ENCODE measurements around the gene SKI.

Gene SKI

DNA sequence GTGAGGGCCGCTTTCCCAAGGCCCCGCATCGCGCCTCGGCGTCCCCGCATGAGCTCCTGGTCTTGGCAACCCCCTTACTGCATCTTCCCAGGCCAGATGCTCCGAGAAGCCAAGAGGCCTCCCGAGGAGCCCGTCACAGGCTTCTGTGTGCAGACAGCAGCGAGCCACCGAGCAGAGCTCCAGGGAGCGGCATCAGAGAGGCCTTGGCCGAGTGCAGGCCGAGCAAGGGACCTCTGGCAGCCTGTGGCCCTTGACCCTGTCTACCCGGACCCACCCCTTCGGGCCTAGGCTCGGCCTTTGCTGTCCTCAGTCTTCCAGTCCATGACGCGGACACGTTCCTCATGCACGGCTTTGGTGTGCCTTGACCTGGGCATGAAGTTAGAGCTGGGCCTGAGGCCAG, 99.7 kb downstream of the SKI start:
- no peak overlapping the region for H3K4me2 ChIP-seq (ENCODE audit: low read length)
- no peaks in the 10 kb centered on the region for H4K20me1 ChIP-seq (ENCODE audit: control insufficient read depth, insufficient read depth, low read depth, low read length)
- no peaks in the 10 kb centered on the region for H3K36me3 ChIP-seq (ENCODE audit: control insufficient read depth, low read length)
- H3K9me2 ChIP-seq (replicated peaks; ENCODE audit: control insufficient read depth, low read length) = no peaks in the 10 kb centered on the region
- TF ChIP-seq, protein P1, sequence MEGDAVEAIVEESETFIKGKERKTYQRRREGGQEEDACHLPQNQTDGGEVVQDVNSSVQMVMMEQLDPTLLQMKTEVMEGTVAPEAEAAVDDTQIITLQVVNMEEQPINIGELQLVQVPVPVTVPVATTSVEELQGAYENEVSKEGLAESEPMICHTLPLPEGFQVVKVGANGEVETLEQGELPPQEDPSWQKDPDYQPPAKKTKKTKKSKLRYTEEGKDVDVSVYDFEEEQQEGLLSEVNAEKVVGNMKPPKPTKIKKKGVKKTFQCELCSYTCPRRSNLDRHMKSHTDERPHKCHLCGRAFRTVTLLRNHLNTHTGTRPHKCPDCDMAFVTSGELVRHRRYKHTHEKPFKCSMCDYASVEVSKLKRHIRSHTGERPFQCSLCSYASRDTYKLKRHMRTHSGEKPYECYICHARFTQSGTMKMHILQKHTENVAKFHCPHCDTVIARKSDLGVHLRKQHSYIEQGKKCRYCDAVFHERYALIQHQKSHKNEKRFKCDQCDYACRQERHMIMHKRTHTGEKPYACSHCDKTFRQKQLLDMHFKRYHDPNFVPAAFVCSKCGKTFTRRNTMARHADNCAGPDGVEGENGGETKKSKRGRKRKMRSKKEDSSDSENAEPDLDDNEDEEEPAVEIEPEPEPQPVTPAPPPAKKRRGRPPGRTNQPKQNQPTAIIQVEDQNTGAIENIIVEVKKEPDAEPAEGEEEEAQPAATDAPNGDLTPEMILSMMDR (IDR thresholded peaks at IDR 0.05; ENCODE audit: low read depth, low read length, poor library complexity, severe bottlenecking) = no peak
- TF ChIP-seq EZH2phosphoT487 (IDR thresholded peaks at IDR 0.05; ENCODE audit: borderline replicate concordance, low read length) = no peak
- H3K27ac ChIP-seq (ENCODE audit: low read depth, low read length) = no peak overlapping the region
- H3F3A ChIP-seq (ENCODE audit: control insufficient read depth, insufficient read depth) = no peaks in the 10 kb centered on the region
- H3K79me2 ChIP-seq (ENCODE audit: control insufficient read depth, low read length) = no peaks in the 10 kb centered on the region
- H3K4me3 ChIP-seq (ENCODE audit: low read length) = no peak overlapping the region
- H3K27me3 ChIP-seq (ENCODE audit: control insufficient read depth, low read length) = no peaks in the 10 kb centered on the region
- H3K9me3 ChIP-seq (ENCODE audit: control insufficient read depth, insufficient read depth, low read length) = no peaks in the 10 kb centered on the region
- H3K4me1 ChIP-seq (ENCODE audit: control insufficient read depth, low read length) = no peaks in the 10 kb centered on the region

DNA sequence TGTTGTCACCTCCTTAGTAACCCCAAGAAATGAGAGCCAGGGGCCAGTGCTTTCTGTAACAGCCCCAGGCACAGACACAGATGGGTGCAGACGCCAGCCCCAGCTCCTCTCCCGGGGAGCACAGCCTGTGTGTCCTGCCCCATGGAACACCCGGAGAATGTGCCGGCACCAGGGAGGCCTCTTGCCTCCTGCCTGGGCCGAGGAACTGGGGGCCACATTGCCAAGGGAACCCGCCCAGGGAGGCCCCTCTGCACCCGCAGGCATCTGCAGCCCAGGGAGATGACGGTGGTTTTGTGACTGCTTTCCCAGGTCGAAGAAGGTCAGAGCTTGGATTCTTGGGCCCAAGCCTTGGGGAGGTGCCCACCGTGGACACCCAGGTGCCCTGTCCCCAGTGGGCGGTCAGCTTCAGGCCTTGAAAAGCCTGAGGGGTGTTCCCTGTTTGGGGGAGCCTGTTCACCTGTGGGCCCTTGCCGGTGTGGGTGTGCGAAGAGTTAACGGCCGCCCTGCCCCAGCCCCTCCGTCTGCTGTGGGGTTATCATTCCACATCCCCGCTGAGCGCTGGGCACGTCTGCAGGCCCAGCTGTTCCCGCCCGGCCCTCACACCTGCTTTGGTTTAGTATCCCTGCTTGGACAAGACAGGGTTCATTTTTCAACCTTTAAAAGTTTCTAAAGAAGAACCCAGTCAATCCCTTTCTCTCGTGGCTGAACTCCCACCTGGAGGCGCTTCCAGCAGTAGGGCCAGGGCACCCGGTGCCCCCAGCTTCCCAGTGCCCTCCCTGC, 100.7 kb downstream of the SKI start:
- H4K20me1 ChIP-seq (ENCODE audit: control insufficient read depth, insufficient read depth, low read depth, low read length) = no peaks in the 10 kb centered on the region
- H3F3A ChIP-seq (ENCODE audit: control insufficient read depth, insufficient read depth) = no peaks in the 10 kb centered on the region
- no peaks in the 10 kb centered on the region for H3K79me2 ChIP-seq (ENCODE audit: control insufficient read depth, low read length)
- no peak overlapping the region for H3K27ac ChIP-seq (ENCODE audit: low read depth, low read length)
- no peaks in the 10 kb centered on the region for H3K36me3 ChIP-seq (ENCODE audit: control insufficient read depth, low read length)
- H3K9me3 ChIP-seq (ENCODE audit: control insufficient read depth, insufficient read depth, low read length) = no peaks in the 10 kb centered on the region
- H3K9me2 ChIP-seq (replicated peaks; ENCODE audit: control insufficient read depth, low read length) = no peaks in the 10 kb centered on the region
- no peak for TF ChIP-seq EZH2phosphoT487 (IDR thresholded peaks at IDR 0.05; ENCODE audit: borderline replicate concordance, low read length)
- TF ChIP-seq, protein P1 (IDR thresholded peaks at IDR 0.05; ENCODE audit: low read depth, low read length, poor library complexity, severe bottlenecking) = no peak
- no peaks in the 10 kb centered on the region for H3K4me1 ChIP-seq (ENCODE audit: control insufficient read depth, low read length)
- H3K27me3 ChIP-seq (ENCODE audit: control insufficient read depth, low read length) = no peaks in the 10 kb centered on the region
- no peak overlapping the region for H3K4me2 ChIP-seq (ENCODE audit: low read length)
- no peak overlapping the region for H3K4me3 ChIP-seq (ENCODE audit: low read length)

DNA sequence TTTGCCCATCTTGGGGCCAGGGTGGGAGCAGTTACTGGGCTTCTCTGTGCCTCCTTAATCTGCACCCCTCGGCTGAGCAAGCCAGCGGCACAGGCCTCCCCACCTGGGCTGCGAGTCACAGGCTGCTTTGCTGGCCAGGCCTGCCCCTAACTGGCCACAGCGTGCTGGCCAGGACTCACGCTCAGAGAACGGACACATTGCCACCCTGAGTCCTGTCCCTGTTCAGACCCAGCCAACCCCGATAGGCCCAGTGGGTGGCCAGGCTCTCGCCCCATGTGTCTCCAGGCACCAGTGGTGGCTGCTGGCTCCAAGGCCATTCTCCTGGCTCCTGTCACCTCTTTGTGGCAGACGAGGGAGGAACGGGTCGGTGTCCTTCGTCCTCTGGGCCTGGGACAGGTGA, 101.9 kb downstream of the SKI start:
- Histone ChIP-seq H3K27me3 (ENCODE audit: control insufficient read depth, low read length) (no peaks in the 10 kb centered on the region), H3K9me2 (replicated peaks; ENCODE audit: control insufficient read depth, low read length) (no peaks in the 10 kb centered on the region), H4K20me1 (ENCODE audit: control insufficient read depth, insufficient read depth, low read depth, low read length) (no peaks in the 10 kb centered on the region), H3K36me3 (ENCODE audit: control insufficient read depth, low read length) (no peaks in the 10 kb centered on the region), H3K79me2 (ENCODE audit: control insufficient read depth, low read length) (no peaks in the 10 kb centered on the region), H3K9me3 (ENCODE audit: control insufficient read depth, insufficient read depth, low read length) (no peaks in the 10 kb centered on the region), H3K4me1 (ENCODE audit: control insufficient read depth, low read length) (no peaks in the 10 kb centered on the region), H3K4me3 (ENCODE audit: low read length) (no peak overlapping the region), H3F3A (ENCODE audit: control insufficient read depth, insufficient read depth) (no peaks in the 10 kb centered on the region), H3K27ac (ENCODE audit: low read depth, low read length) (no peak overlapping the region), H3K4me2 (ENCODE audit: low read length) (no peak overlapping the region)
- TF ChIP-seq, protein P1 (IDR thresholded peaks at IDR 0.05; ENCODE audit: low read depth, low read length, poor library complexity, severe bottlenecking) = no peak
- no peak for TF ChIP-seq EZH2phosphoT487 (IDR thresholded peaks at IDR 0.05; ENCODE audit: borderline replicate concordance, low read length)
